Effector memory CD4-positive, alpha-beta T cell (primary cell): ENCODE data around the gene SCN2B.
A peak's percentile ranks its signal among the peaks of the same experiment; 100 is the strongest.

Experiments
- DNase-seq, 3 donors: peaks; one replicate each; pipeline ENCODE4 v3.0.0-alpha.2; 2020
- H3K27ac ChIP-seq: 2 replicates; pipeline ENCODE4 v1.7.0; 2013; ENCODE audit warnings: mild to moderate bottlenecking, low read length, moderate library complexity; ENCODE audit not compliant: insufficient read depth, poor library complexity, severe bottlenecking
- H3K27me3 ChIP-seq: replicated peaks from 2 replicates; pipeline ENCODE4 v1.7.0; 2013; ENCODE audit warnings: mild to moderate bottlenecking, low read length; ENCODE audit not compliant: insufficient read depth, control insufficient read depth, poor library complexity, severe bottlenecking
- H3K36me3 ChIP-seq: 2 replicates; pipeline ENCODE4 v1.7.0; 2013; ENCODE audit warnings: mild to moderate bottlenecking, low read length, moderate library complexity; ENCODE audit not compliant: control insufficient read depth, insufficient read depth
- H3K4me1 ChIP-seq: 2 replicates; pipeline ENCODE4 v1.7.0; 2013; ENCODE audit warnings: low read length, mild to moderate bottlenecking; ENCODE audit not compliant: control insufficient read depth, insufficient read depth, poor library complexity, severe bottlenecking
- H3K4me3 ChIP-seq: 2 replicates; pipeline ENCODE4 v1.7.0; 2013; ENCODE audit warnings: low read length, low read depth, mild to moderate bottlenecking; ENCODE audit not compliant: insufficient read depth, poor library complexity, severe bottlenecking
- H3K9me3 ChIP-seq: 2 replicates; pipeline ENCODE4 v1.7.0; 2013; ENCODE audit warnings: mild to moderate bottlenecking, low read length, moderate library complexity; ENCODE audit not compliant: control insufficient read depth

SCN2B gene

DNA sequence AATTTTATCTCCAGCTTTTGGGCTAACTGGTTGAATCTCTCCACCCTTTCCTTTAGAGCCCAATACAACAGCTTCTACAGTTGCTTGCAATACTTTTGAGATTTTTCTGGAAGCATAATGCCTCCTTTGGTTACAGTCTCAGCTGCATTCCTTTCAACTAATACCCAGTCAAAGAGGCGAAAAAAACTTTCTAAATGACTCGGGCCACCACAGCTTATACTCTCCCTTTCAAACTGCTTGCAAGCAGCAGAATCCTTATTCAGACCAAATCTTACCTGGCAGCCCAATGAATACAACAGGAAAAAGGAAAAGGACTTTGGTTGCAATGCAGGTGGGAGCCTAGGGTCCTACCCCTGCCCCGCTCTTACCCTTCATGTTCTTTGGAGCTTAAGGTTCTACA, 32.6 kb upstream of the SCN2B start:
- no peak for DNase-seq
- H3K4me3 ChIP-seq, result no peak overlapping the region
- peaks cover 27% of the 10 kb centered on the region for H3K4me1 ChIP-seq
- H3K9me3 ChIP-seq, result no peaks in the 10 kb centered on the region
- no peak overlapping the region for H3K27ac ChIP-seq
- peaks cover 40% of the 10 kb centered on the region for H3K36me3 ChIP-seq
- H3K27me3 ChIP-seq, result no peaks in the 10 kb centered on the region

DNA sequence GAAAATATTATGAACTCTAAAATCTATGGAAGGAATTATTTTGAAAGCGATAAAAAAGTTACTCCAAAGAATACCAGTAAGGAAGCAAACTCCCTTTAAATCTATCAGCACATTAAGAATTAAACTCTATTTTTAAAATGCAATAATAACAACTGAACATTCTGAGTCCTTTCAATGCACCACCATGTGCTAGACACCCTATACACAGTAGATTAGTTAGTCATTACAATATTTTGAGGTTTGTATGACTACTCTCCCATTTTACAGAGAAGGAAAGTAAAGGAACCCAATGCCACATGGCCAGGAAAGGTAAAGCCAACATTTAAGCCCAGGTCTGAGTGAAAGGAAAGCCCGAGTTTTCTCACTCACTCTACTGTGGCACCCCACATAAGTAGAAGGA, 30.6 kb upstream of the SCN2B start:
- no peak for DNase-seq
- Histone ChIP-seq H3K27me3 (no peaks in the 10 kb centered on the region), H3K4me3 (no peak overlapping the region), H3K4me1 (peaks cover 42% of the 10 kb centered on the region), H3K36me3 (peaks cover 36% of the 10 kb centered on the region), H3K27ac (peak overlapping the region; percentile 50), H3K9me3 (no peaks in the 10 kb centered on the region)

DNA sequence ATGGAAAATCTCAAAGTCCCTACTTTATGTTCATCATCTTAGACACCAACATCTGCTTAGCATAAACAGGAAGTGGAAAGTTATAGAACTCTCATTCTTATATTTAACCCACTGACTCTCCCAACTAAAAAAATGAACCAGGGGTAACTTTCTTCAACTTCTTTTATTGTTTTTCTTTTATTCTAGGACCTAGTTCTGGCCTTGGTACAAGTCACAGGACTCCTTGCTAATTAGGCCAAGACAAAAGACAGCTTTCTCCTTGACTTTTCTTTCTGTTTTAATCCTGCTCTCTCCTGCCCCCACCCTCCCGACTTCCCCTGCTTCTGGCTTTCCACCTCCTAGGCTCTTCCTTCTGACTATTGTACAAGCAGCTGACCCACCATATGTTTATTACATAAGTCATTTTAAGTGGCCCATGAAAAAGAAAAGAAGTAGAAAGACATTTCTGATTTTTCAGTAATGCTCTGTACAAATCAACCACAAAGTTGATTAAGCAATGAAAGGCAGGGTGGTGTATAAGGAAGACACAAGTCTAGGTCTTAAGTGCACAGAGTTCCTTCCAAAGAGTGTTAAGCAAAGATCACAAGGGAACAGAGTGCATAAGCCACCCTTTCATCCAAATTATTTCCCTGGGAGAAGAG, 30.1 kb upstream of the SCN2B start:
- Histone ChIP-seq H3K36me3 (peaks cover 30% of the 10 kb centered on the region), H3K9me3 (no peaks in the 10 kb centered on the region), H3K27ac (peak overlapping the region; percentile 50), H3K4me3 (no peak overlapping the region), H3K4me1 (peaks cover 48% of the 10 kb centered on the region), H3K27me3 (no peaks in the 10 kb centered on the region)
- no peak for DNase-seq

DNA sequence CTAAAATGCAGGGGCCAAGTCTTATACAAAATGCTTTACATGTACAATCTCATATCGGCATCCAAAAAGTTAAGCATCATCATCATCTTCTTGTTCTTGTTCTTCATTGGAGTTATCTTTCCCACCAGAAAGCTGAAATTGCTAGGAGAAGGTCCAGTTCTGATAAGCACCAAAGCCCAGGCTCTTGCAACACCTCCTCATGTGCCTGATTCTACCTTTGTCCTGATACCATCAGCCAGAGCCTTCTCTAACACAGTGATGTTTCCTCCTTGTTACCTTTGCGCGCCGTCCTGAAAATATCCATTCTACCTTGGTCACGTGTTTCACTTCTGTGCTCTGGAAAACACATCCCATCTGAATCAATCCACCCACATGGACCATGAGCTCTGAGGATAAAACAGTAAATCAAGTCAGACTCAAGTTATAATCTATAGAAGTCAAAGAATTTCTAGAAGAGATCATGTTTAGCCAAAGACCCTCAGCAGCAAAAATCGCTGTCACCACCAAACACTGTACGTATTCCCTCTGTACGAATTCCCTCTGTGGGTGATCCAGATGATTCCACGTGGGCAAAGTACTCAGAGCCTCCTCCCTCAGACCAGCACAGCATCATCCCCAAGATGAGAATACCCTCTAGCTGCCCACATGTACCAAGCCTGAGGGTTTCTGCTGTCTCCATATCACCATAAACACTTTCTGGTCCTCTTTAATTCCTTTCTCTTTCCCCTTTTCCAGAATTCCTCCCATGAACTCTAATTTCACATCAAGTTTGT, 29.4 kb upstream of the SCN2B start:
- peaks cover 23% of the 10 kb centered on the region for H3K36me3 ChIP-seq
- DNase-seq, result no peak
- no peaks in the 10 kb centered on the region for H3K27me3 ChIP-seq
- no peaks in the 10 kb centered on the region for H3K9me3 ChIP-seq
- H3K4me1 ChIP-seq, result peaks cover 55% of the 10 kb centered on the region
- peak overlapping the region; percentile 50 for H3K27ac ChIP-seq
- no peak overlapping the region for H3K4me3 ChIP-seq

DNA sequence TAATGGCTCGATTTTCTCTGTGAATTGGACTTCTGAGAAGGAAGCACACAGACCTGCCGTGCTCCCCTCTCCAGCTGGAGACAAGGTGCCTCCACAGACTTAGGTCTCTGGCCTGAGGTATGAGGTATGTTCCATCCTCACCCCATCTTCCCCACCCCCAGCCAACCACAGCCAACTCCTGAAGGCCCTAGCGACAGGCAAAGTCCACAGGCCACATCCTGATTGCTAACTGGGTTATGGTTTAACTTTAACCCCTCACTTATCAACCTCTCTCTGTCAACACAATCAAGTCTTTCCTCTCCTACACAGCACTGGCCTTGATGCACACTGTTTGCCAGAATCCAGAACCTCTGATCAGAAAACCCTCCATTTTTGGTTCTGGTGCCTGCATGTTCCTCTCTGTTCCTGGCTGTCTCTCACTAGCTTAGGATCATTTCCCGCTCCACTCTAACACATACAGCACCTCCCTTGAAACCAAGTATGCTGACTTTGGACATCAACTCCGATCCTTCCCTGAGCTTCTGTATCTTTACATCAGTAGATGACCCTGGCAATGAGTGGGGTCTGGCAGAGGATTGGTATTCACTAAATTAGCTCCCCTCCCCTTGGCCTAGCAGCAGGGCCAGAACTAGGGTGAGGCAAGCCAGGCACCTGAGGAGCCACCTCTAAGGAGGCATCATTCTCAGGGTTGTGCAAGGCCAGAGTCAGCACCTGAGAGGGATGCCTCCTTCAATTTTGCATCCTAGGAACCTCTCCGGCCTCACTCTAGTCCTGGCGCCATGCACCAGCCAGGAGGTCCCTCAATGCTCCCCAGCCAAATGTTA, 26.4 kb upstream of the SCN2B start:
- Histone ChIP-seq H3K4me1 (peaks cover 67% of the 10 kb centered on the region), H3K27ac (peak overlapping the region; percentile 50), H3K9me3 (no peaks in the 10 kb centered on the region), H3K4me3 (peak overlapping the region; percentile 2), H3K36me3 (peaks cover 12% of the 10 kb centered on the region), H3K27me3 (no peaks in the 10 kb centered on the region)
- DNase-seq, result peak; percentile 47 to 60 (median 49)

DNA sequence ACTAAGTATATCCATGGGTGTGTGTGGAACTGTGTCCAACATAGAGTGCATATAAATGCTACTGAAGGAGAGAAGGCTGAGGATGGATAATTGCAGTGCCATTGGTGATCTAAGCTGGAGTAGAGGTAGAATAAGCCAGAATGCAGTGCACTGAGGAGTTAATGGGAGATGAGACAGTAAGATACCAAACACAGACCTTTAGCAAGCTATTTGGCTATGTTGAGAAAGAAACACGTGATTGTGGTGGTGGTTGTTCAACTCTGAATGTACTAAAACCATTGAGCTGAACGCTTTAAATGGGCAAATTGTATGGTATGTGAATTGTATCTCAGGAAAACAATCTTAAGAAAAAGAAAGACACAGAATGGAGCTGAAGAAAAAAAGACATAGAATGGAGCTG, 25.5 kb upstream of the SCN2B start:
- Histone ChIP-seq H3K36me3 (peaks cover 16% of the 10 kb centered on the region), H3K9me3 (no peaks in the 10 kb centered on the region), H3K27ac (peak overlapping the region; percentile 50), H3K4me3 (peak overlapping the region; percentile 2), H3K4me1 (peaks cover 63% of the 10 kb centered on the region), H3K27me3 (no peaks in the 10 kb centered on the region)
- DNase-seq, result no peak

DNA sequence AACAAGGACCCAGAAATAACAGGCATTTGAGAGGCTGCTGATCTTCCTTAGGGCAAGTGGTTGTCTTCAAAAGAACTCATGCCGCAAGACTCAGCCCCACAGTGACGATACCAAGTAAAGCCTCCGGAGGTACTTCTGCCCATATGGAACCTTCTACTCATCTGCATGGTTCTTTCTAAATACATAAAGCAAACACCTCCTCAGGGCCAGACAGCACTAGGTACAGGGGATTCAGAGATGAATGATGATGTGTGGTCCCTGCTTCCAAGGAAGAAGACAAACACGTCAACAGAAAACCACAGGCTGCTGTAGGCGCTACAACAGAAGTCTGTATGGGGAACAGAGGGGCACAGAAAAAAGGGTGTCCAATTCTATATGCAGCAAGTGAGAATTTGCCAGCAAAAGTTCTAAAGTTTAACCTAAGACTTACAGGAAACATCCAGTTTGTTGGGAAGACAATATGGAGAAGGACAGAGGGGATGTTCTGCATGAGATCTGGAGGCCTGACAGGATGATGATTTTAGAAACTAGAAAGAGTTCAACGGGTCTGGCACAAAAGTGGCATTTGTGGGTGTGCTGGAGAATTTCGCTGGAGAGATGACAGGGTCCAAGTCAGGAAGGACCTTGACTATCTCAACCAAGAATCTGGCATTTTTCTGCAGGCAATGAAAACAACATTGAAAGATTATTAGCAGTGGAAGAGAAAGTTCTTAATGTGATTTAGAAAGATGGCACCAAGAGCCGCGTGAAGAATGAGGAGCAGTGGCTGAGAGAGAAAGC, 24.7 kb upstream of the SCN2B start:
- no peaks in the 10 kb centered on the region for H3K27me3 ChIP-seq
- peaks cover 54% of the 10 kb centered on the region for H3K4me1 ChIP-seq
- peak in 2 of 3 donors; percentile 8 to 27 for DNase-seq
- no peak overlapping the region for H3K27ac ChIP-seq
- no peaks in the 10 kb centered on the region for H3K9me3 ChIP-seq
- H3K36me3 ChIP-seq, result peaks cover 22% of the 10 kb centered on the region
- H3K4me3 ChIP-seq, result no peak overlapping the region

DNA sequence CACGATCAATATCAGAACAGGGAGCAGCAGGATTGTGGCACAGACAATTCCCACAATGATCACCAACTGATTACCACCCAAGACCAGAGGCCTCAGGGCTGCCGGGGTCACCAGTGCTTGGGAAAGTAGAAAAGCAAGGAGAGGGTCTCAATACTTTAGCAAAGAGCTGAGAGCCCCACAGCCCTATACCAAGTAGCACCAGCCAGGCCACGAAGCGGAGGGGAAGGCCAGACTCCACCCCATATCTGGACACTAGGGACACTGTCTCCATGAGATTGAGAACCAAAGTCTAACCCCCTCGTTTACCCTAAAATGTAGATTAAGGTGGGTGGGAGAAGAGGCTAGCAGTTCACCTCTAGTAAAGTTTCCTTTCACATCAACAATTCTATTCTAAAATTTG, 24.1 kb upstream of the SCN2B start:
- no peak overlapping the region for H3K27ac ChIP-seq
- peaks cover 52% of the 10 kb centered on the region for H3K4me1 ChIP-seq

DNA sequence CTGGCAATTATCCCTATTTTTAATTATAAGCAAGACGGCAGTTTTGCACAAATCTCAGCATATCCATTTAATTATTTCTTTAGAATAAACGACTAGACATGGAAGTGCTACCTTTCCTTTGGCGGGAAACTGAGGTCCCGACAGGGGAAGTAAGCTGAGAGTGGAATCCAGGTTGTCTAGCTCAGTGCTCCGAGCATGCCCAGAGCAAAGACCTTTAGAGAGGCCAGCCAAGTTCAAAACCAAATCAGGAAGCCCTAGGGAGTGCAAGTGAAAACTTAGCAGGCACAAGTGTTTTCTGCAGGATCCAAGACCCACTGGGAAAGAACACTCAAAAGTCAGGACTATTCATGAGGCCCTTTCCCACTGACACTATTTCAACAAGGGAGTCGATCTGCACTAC, 22.7 kb upstream of the SCN2B start:
- Histone ChIP-seq H3K4me3 (no peak overlapping the region), H3K4me1 (peaks cover 45% of the 10 kb centered on the region), H3K9me3 (no peaks in the 10 kb centered on the region), H3K27ac (no peak overlapping the region), H3K27me3 (no peaks in the 10 kb centered on the region), H3K36me3 (peaks cover 32% of the 10 kb centered on the region)
- DNase-seq, result no peak

More for the DNA sequence above, 24.1 kb upstream of the SCN2B start:
- H3K36me3 ChIP-seq, result peaks cover 23% of the 10 kb centered on the region
- H3K9me3 ChIP-seq, result no peaks in the 10 kb centered on the region
- no peak overlapping the region for H3K4me3 ChIP-seq
- no peaks in the 10 kb centered on the region for H3K27me3 ChIP-seq
- no peak for DNase-seq
